HepG2 (cell line): ENCODE results near the gene KCNQ2. TPM values are rescaled to one million over a fixed set of nuclear protein-coding genes. Genes with fewer than 3 reads are reported as not detected.

Experiments
- ATF7-NPFF ChIP-seq: sonication (generic); formaldehyde crosslinking; IDR thresholded peaks from 2 replicates; pipeline ENCODE4 v1.8.1; 2023; ENCODE audit warnings: mild to moderate bottlenecking, low read depth, missing genetic modification reagents, moderate library complexity
- CHCHD3 ChIP-seq: sonication (generic); formaldehyde crosslinking; IDR thresholded peaks from 2 replicates; pipeline ENCODE4 v1.8.0; 2022; ENCODE audit warnings: mild to moderate bottlenecking, missing genetic modification reagents, moderate library complexity
- DR1 ChIP-seq: sonication (generic); formaldehyde crosslinking; IDR thresholded peaks from 2 replicates; pipeline ENCODE4 v1.8.0; 2021; ENCODE audit warnings: mild to moderate bottlenecking, missing genetic modification reagents, inconsistent platforms
- HIC2 ChIP-seq: sonication (generic); formaldehyde crosslinking; IDR thresholded peaks from 2 replicates; pipeline ENCODE4 v1.9.0; 2022; ENCODE audit warnings: low read depth, missing genetic modification reagents
- MIER3 ChIP-seq: IDR thresholded peaks from 2 replicates; pipeline ENCODE4 v1.6.1; 2016; ENCODE audit warnings: missing compliant biosample characterization, borderline replicate concordance
- NFIB ChIP-seq: sonication (generic); formaldehyde crosslinking; IDR thresholded peaks from 2 replicates; pipeline ENCODE4 v1.9.0; 2021; ENCODE audit warnings: missing genetic modification reagents, mild to moderate bottlenecking, borderline replicate concordance
- POGZ ChIP-seq: sonication (generic); formaldehyde crosslinking; IDR thresholded peaks from 2 replicates; pipeline ENCODE4 v1.4.0; 2020; ENCODE audit warnings: mild to moderate bottlenecking, missing genetic modification reagents
- THRA ChIP-seq: sonication (generic); formaldehyde crosslinking; IDR thresholded peaks from 2 replicates; pipeline ENCODE4 v1.4.0; 2020; ENCODE audit warnings: missing genetic modification reagents, borderline replicate concordance
- XRCC5 ChIP-seq: fragments of 200-400 bp; formaldehyde crosslinking; optimal IDR thresholded peaks from 2 replicates; pipeline ENCODE3; 2017; ENCODE audit warnings: mild to moderate bottlenecking, low read length
- ZBTB37 ChIP-seq: sonication (generic); formaldehyde crosslinking; IDR thresholded peaks from 2 replicates; pipeline ENCODE4 v1.4.0; 2020; ENCODE audit warnings: mild to moderate bottlenecking, missing genetic modification reagents
- ZBTB42 ChIP-seq: sonication (generic); formaldehyde crosslinking; IDR thresholded peaks from 2 replicates; pipeline ENCODE4 v1.5.0; 2020; ENCODE audit warnings: mild to moderate bottlenecking, missing genetic modification reagents
- ZNF382 ChIP-seq: sonication (generic); formaldehyde crosslinking; IDR thresholded peaks from 2 replicates; pipeline ENCODE4 v1.5.0; 2020; ENCODE audit warnings: missing genetic modification reagents, mild to moderate bottlenecking, borderline replicate concordance
- ZNF562 ChIP-seq: sonication (generic); formaldehyde crosslinking; IDR thresholded peaks from 2 replicates; pipeline ENCODE4 v1.8.0; 2022; ENCODE audit warnings: missing genetic modification reagents, borderline replicate concordance
- ZNF589 ChIP-seq: sonication (generic); formaldehyde crosslinking; conservative IDR thresholded peaks from 2 replicates; pipeline ENCODE4 v1.8.0; 2022; ENCODE audit warnings: mild to moderate bottlenecking, moderate library complexity, missing genetic modification reagents
- polyA plus RNA-seq, 8 experiments: library from polyadenylated mRNA; depleted of rRNA in 3 of 8; stranded (reverse) in 7 of 8; unstranded in 1 of 8; fragments of >200 nt; fragmentation: Illumina TruSeq in 4 of 8; extraction: Trizol in 4 of 8; gene quantifications; 2 replicates each; pipeline versions ENCODE4 v1.2.1 to v1.2.3, GENCODE V29; 2011 to 2016; ENCODE audit warnings: low read depth in 4 of 8, missing spikeins in 1 of 8, mixed read lengths in 1 of 8; ENCODE audit not compliant: insufficient read depth in 1 of 8
- total RNA-seq, 5 experiments: library from RNA; depleted of rRNA; stranded (reverse); fragments of >200 nt; fragmentation: Illumina TruSeq; extraction: Trizol; gene quantifications; 2 replicates each; pipeline ENCODE4 v1.2.3, GENCODE V29; 2016; ENCODE audit warnings: low read depth in 1 of 5
- TF ChIP-seq, protein P1 (sequence below): sonication (generic); formaldehyde crosslinking; conservative IDR thresholded peaks from 2 replicates; pipeline ENCODE4 v1.4.0; 2020; ENCODE audit warnings: missing genetic modification reagents
- TF ChIP-seq, protein P2 (sequence below): sonication (generic); formaldehyde crosslinking; IDR thresholded peaks from 2 replicates; pipeline ENCODE4 v1.5.1; 2020; ENCODE audit warnings: missing genetic modification reagents, mild to moderate bottlenecking, borderline replicate concordance
- TF ChIP-seq, protein P3 (sequence below): sonication (generic); formaldehyde crosslinking; conservative IDR thresholded peaks from 2 replicates; pipeline ENCODE4 v1.4.0; 2020; ENCODE audit warnings: missing genetic modification reagents

Gene KCNQ2
- total and polyA plus RNA-seq, 2 of the 13 experiments (the other 11 are each of a cell fraction or from before 2014, with no cell fraction given) = not detected

GRCh38 chr20:63363013-63363957 is 109.2 kb downstream of the KCNQ2 start (continued):
- TF ChIP-seq, protein P1, sequence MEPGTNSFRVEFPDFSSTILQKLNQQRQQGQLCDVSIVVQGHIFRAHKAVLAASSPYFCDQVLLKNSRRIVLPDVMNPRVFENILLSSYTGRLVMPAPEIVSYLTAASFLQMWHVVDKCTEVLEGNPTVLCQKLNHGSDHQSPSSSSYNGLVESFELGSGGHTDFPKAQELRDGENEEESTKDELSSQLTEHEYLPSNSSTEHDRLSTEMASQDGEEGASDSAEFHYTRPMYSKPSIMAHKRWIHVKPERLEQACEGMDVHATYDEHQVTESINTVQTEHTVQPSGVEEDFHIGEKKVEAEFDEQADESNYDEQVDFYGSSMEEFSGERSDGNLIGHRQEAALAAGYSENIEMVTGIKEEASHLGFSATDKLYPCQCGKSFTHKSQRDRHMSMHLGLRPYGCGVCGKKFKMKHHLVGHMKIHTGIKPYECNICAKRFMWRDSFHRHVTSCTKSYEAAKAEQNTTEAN (CRISPR knock-in tag) = no peak
- TF ChIP-seq ZNF562 (CRISPR knock-in tag) = no peak
- TF ChIP-seq POGZ = no peak
- TF ChIP-seq, protein P2, sequence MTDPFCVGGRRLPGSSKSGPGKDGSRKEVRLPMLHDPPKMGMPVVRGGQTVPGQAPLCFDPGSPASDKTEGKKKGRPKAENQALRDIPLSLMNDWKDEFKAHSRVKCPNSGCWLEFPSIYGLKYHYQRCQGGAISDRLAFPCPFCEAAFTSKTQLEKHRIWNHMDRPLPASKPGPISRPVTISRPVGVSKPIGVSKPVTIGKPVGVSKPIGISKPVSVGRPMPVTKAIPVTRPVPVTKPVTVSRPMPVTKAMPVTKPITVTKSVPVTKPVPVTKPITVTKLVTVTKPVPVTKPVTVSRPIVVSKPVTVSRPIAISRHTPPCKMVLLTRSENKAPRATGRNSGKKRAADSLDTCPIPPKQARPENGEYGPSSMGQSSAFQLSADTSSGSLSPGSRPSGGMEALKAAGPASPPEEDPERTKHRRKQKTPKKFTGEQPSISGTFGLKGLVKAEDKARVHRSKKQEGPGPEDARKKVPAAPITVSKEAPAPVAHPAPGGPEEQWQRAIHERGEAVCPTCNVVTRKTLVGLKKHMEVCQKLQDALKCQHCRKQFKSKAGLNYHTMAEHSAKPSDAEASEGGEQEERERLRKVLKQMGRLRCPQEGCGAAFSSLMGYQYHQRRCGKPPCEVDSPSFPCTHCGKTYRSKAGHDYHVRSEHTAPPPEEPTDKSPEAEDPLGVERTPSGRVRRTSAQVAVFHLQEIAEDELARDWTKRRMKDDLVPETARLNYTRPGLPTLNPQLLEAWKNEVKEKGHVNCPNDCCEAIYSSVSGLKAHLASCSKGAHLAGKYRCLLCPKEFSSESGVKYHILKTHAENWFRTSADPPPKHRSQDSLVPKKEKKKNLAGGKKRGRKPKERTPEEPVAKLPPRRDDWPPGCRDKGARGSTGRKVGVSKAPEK (CRISPR knock-in tag) = peak; percentile 70; the same call in 1 of the 2 replicates
- 0 out of 2 replicates have a peak, but pooled peaks have one; percentile 49 for TF ChIP-seq NFIB (CRISPR knock-in tag)
- peak; percentile 91; the same call in 1 of the 2 replicates for TF ChIP-seq THRA
- TF ChIP-seq CHCHD3 (CRISPR knock-in tag) = no peak
- TF ChIP-seq MIER3 = peak; percentile 20; the same call in 1 of the 2 replicates
- TF ChIP-seq ZBTB37 = peak; percentile 84
- TF ChIP-seq ZNF382 = no peak
- peak; percentile 61; the same call in 1 of the 2 replicates for TF ChIP-seq HIC2 (CRISPR knock-in tag)
- TF ChIP-seq DR1 (CRISPR knock-in tag) = no peak
- TF ChIP-seq ZBTB42 (CRISPR knock-in tag) = no peak
- TF ChIP-seq ATF7-NPFF (CRISPR knock-in tag) = no peak
- no peak for TF ChIP-seq ZNF589 (CRISPR knock-in tag)
- peak; percentile 35 for TF ChIP-seq XRCC5
- TF ChIP-seq, protein P3, sequence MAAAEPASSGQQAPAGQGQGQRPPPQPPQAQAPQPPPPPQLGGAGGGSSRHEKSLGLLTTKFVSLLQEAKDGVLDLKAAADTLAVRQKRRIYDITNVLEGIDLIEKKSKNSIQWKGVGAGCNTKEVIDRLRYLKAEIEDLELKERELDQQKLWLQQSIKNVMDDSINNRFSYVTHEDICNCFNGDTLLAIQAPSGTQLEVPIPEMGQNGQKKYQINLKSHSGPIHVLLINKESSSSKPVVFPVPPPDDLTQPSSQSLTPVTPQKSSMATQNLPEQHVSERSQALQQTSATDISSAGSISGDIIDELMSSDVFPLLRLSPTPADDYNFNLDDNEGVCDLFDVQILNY (CRISPR knock-in tag) = no peak
